HG03064 (cell line): ENCODE results near the gene SOHLH1.
"Not testable (repeated sequence)": the region's sequence is repeated elsewhere in the genome, so short reads cannot be mapped to it uniquely, and the experiment has no call there.

ENCODE experiments used
- ATAC-seq: cut with Tn5 transposase; IDR thresholded peaks from one replicate; pipeline ENCODE4 v1.9.1; 2021; ENCODE audit warnings: low read depth; ENCODE audit not compliant: unreplicated experiment

Gene SOHLH1

GRCh38 chr9:135681161-135681560 is 18.1 kb downstream of the SOHLH1 start:
- ATAC-seq: no peak

GRCh38 chr9:135680056-135680455 is 19.2 kb downstream of the SOHLH1 start:
- no peak for ATAC-seq

- no peak for ATAC-seq
These were observed 20.9 kb downstream of the SOHLH1 start for GRCh38 chr9:135678236-135679017.

- ATAC-seq: no peak
These were observed 21.6 kb downstream of the SOHLH1 start for GRCh38 chr9:135677641-135678168.

- ATAC-seq: no peak
These were observed 22.4 kb downstream of the SOHLH1 start for GRCh38 chr9:135676891-135677290.

GRCh38 chr9:135674977-135675376 is 24.3 kb downstream of the SOHLH1 start:
- no peak for ATAC-seq

GRCh38 chr9:135673941-135674340 is 25.3 kb downstream of the SOHLH1 start:
- no peak for ATAC-seq

GRCh38 chr9:135672786-135673185 is 26.5 kb downstream of the SOHLH1 start:
- not testable (repeated sequence) for ATAC-seq

GRCh38 chr9:135671591-135672041 is 27.7 kb downstream of the SOHLH1 start:
- no peak for ATAC-seq

GRCh38 chr9:135670721-135671590 is 28.3 kb downstream of the SOHLH1 start:
- ATAC-seq: no peak

- no peak for ATAC-seq
These were observed 29.5 kb downstream of the SOHLH1 start for GRCh38 chr9:135669616-135670285.

GRCh38 chr9:135669018-135669417 is 30.3 kb downstream of the SOHLH1 start:
- not testable (repeated sequence) for ATAC-seq

- ATAC-seq: no peak
These were observed 31.7 kb downstream of the SOHLH1 start for GRCh38 chr9:135667463-135668001.

- no peak for ATAC-seq
These were observed 32.5 kb downstream of the SOHLH1 start for GRCh38 chr9:135666534-135667462.

GRCh38 chr9:135665795-135666189 is 33.5 kb downstream of the SOHLH1 start:
- no peak for ATAC-seq

GRCh38 chr9:135664801-135665794 is 34.2 kb downstream of the SOHLH1 start:
- ATAC-seq: no peak

GRCh38 chr9:135664266-135664665 is 35.0 kb downstream of the SOHLH1 start:
- ATAC-seq: no peak

GRCh38 chr9:135663857-135664256 is 35.4 kb downstream of the SOHLH1 start:
- ATAC-seq: no peak
